MV-4-11 (cell line): ENCODE results near the gene KRI1.

Experiments used
- DNase-seq: peaks from one replicate; lab custom pipeline; 2025; lab: John Stamatoyannopoulos, UW

The KRI1 gene

GRCh38 chr19:10565567-10566407, at the start of gene KRI1:
Gene KRI1 (minus strand): TSS chr19:10566010. CDS start chr19:10565999, 11 bp downstream.
- DNase-seq, result peak; percentile 100

GRCh38 chr19:10612499-10613119, 46.8 kb upstream of the KRI1 start:
- no peak for DNase-seq

GRCh38 chr19:10611907-10612306, 46.1 kb upstream of the KRI1 start:
- no peak for DNase-seq

- no peak for DNase-seq
These were observed 38.7 kb upstream of the KRI1 start for GRCh38 chr19:10604460-10604980.

GRCh38 chr19:10603873-10604459, 38.2 kb upstream of the KRI1 start:
- peak; percentile 92 for DNase-seq

GRCh38 chr19:10603084-10603872, 37.5 kb upstream of the KRI1 start:
- no peak for DNase-seq

- DNase-seq, result peak; percentile 44
These were observed 36.7 kb upstream of the KRI1 start for GRCh38 chr19:10602330-10603083.

- no peak for DNase-seq
These were observed 36.2 kb upstream of the KRI1 start for GRCh38 chr19:10601999-10602329.

GRCh38 chr19:10600149-10600548, 34.3 kb upstream of the KRI1 start:
- DNase-seq, result no peak

GRCh38 chr19:10593820-10594637, 28.2 kb upstream of the KRI1 start:
- DNase-seq, result no peak

- DNase-seq, result no peak
These were observed 27.3 kb upstream of the KRI1 start for GRCh38 chr19:10593148-10593547.

- DNase-seq, result no peak
These were observed 22.0 kb upstream of the KRI1 start for GRCh38 chr19:10587839-10588150.

- no peak for DNase-seq
These were observed 21.4 kb upstream of the KRI1 start, which contains the start of gene AP1M2 for GRCh38 chr19:10587022-10587838. Gene AP1M2 (minus strand): TSS chr19:10587312. CDS start chr19:10587231, 81 bp downstream.

GRCh38 chr19:10586396-10586795, 20.6 kb upstream of the KRI1 start:
- DNase-seq, result no peak

- DNase-seq, result no peak
These were observed 17.4 kb upstream of the KRI1 start for GRCh38 chr19:10583036-10583776.

GRCh38 chr19:10582091-10582490, 16.3 kb upstream of the KRI1 start:
- no peak for DNase-seq

GRCh38 chr19:10580979-10581631, 15.3 kb upstream of the KRI1 start:
- peak; percentile 94 for DNase-seq

GRCh38 chr19:10577951-10578350, 12.1 kb upstream of the KRI1 start:
- DNase-seq, result no peak
